ENCODE data around the gene LGALS7. TPM values are rescaled to one million over a fixed set of nuclear protein-coding genes. Genes with fewer than 3 reads are reported as not detected.

The LGALS7 gene
- total RNA-seq, 1 donor: not detected

DNA sequence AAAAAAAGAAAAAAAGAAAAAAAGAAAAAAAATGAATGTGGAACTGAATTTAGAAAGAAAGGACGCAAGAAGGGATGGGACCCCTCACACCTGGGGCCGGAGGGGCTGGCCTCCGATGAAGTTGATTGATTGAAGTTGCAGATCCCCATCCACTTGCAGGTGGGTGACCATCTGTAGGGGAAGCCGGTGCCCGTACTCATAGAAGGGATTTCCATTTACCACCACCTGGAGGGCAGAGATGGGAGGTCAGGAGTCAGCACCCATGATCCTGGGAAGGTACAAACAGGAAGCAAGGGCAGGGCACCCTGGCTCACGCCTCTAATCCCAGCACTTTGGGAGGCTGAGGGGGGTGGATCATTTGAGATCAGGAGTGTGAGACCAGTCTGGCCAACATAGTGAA is 33.1 kb upstream of the LGALS7 start:
- Histone ChIP-seq H3K4me2 (ENCODE audit: insufficient read depth, low read length) (no peak overlapping the region), H3K36me3 (ENCODE audit: insufficient read depth, low read length) (no peaks in the 10 kb centered on the region), H3K4me3 (ENCODE audit: insufficient read depth, low read length) (no peak overlapping the region)

GRCh38 chr19:38805180-38805579 is 31.9 kb upstream of the LGALS7 start:
- no peaks in the 10 kb centered on the region for H3K4me1 ChIP-seq (ENCODE audit: insufficient read depth, low read length)
- peak; percentile 79 for DNase-seq (ENCODE audit: insufficient read length, low spot score, missing footprints)
- no peaks in the 10 kb centered on the region for H4K20me1 ChIP-seq (ENCODE audit: insufficient read depth, low read length)
- no peak overlapping the region for H3K4me2 ChIP-seq (ENCODE audit: insufficient read depth, low read length)
- H3K36me3 ChIP-seq (ENCODE audit: insufficient read depth, low read length): no peaks in the 10 kb centered on the region
- H2AFZ ChIP-seq (ENCODE audit: low read length): peak overlapping the region; percentile 15
- TF ChIP-seq, protein P1, sequence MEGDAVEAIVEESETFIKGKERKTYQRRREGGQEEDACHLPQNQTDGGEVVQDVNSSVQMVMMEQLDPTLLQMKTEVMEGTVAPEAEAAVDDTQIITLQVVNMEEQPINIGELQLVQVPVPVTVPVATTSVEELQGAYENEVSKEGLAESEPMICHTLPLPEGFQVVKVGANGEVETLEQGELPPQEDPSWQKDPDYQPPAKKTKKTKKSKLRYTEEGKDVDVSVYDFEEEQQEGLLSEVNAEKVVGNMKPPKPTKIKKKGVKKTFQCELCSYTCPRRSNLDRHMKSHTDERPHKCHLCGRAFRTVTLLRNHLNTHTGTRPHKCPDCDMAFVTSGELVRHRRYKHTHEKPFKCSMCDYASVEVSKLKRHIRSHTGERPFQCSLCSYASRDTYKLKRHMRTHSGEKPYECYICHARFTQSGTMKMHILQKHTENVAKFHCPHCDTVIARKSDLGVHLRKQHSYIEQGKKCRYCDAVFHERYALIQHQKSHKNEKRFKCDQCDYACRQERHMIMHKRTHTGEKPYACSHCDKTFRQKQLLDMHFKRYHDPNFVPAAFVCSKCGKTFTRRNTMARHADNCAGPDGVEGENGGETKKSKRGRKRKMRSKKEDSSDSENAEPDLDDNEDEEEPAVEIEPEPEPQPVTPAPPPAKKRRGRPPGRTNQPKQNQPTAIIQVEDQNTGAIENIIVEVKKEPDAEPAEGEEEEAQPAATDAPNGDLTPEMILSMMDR (IDR thresholded peaks at IDR 0.05; ENCODE audit: extremely low read depth, low read depth, low read length): no peak
- H3K9me3 ChIP-seq (ENCODE audit: low read depth, low read length): no peaks in the 10 kb centered on the region
- H3K4me3 ChIP-seq (ENCODE audit: insufficient read depth, low read length): no peak overlapping the region
- H3K79me2 ChIP-seq (ENCODE audit: insufficient read depth, low read length): no peaks in the 10 kb centered on the region
- H3K27me3 ChIP-seq (ENCODE audit: insufficient read depth, low read length): no peaks in the 10 kb centered on the region
- no peak overlapping the region for H3K27ac ChIP-seq (ENCODE audit: low read depth, low read length)

More for the DNA sequence above, 33.1 kb upstream of the LGALS7 start:
- H3K79me2 ChIP-seq (ENCODE audit: insufficient read depth, low read length): no peaks in the 10 kb centered on the region
- H2AFZ ChIP-seq (ENCODE audit: low read length): no peak overlapping the region
- DNase-seq (ENCODE audit: insufficient read length, low spot score, missing footprints): no peak
- H3K9me3 ChIP-seq (ENCODE audit: low read depth, low read length): no peaks in the 10 kb centered on the region
- no peaks in the 10 kb centered on the region for H4K20me1 ChIP-seq (ENCODE audit: insufficient read depth, low read length)
- H3K4me1 ChIP-seq (ENCODE audit: insufficient read depth, low read length): no peaks in the 10 kb centered on the region
- H3K27me3 ChIP-seq (ENCODE audit: insufficient read depth, low read length): no peaks in the 10 kb centered on the region
- TF ChIP-seq, protein P1 (IDR thresholded peaks at IDR 0.05; ENCODE audit: extremely low read depth, low read depth, low read length): no peak
- no peak overlapping the region for H3K27ac ChIP-seq (ENCODE audit: low read depth, low read length)

DNA sequence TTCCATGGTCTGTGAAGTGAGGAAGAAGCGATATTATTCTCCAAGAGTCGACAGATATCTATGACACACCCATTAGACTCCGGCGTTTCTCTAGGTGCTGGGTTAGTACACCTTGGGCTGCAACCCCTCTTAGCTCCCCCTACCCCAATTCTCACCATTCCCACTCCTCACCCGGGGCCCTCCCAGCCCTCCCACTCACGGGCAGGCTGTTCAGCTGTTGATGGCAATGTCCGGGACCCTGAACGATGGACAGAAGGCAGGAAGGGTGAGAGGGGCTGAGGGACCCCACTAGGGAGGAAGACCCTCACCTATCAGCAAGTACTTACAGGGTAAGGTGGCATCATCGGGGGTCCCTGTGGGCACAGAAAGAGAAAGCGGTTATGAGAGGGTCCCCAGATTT is 30.2 kb upstream of the LGALS7 start:
- no peaks in the 10 kb centered on the region for H3K27me3 ChIP-seq (ENCODE audit: insufficient read depth, low read length)
- no peaks in the 10 kb centered on the region for H4K20me1 ChIP-seq (ENCODE audit: insufficient read depth, low read length)
- H2AFZ ChIP-seq (ENCODE audit: low read length): no peak overlapping the region
- H3K79me2 ChIP-seq (ENCODE audit: insufficient read depth, low read length): no peaks in the 10 kb centered on the region
- H3K4me1 ChIP-seq (ENCODE audit: insufficient read depth, low read length): no peaks in the 10 kb centered on the region
- no peak overlapping the region for H3K4me2 ChIP-seq (ENCODE audit: insufficient read depth, low read length)
- no peaks in the 10 kb centered on the region for H3K36me3 ChIP-seq (ENCODE audit: insufficient read depth, low read length)
- no peak overlapping the region for H3K4me3 ChIP-seq (ENCODE audit: insufficient read depth, low read length)
- DNase-seq (ENCODE audit: insufficient read length, low spot score, missing footprints): peak; percentile 71
- H3K27ac ChIP-seq (ENCODE audit: low read depth, low read length): no peak overlapping the region
- no peaks in the 10 kb centered on the region for H3K9me3 ChIP-seq (ENCODE audit: low read depth, low read length)
- TF ChIP-seq, protein P1 (IDR thresholded peaks at IDR 0.05; ENCODE audit: extremely low read depth, low read depth, low read length): no peak

DNA sequence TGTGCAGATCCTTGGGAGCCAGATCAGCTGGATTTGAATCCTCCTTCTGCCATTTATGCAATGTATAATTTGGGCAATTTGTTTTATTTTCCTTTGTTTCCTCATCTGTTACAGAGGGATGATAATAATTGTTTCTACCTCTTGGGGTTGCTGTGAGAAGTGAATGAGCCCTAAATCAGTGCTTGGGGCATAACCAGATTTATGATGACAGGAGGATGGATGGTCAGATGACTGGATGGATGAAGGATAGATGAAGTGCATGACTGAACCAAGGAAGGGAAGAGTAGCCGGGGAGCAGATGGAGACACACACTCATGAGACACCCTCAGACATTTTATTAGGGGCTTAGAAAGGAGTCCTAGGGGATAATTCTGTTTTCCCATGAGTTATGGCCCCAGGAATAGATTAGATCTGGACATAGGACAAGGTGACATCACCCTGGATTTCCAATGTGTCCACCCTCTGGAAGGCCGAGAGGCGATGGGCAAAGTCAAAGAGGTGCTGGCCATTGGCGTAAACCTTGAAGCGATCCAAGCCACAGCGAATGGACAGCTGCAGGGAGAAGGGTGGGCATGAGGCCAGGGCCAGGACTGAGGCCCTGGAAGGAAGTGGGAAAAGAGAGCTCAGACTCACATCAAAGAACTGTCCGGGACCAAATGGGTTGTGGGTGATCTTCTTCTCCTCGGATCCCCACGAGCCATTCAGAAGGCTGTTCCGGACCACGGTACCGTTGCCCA is 28.2 kb upstream of the LGALS7 start:
- H3K27me3 ChIP-seq (ENCODE audit: insufficient read depth, low read length): no peaks in the 10 kb centered on the region
- H4K20me1 ChIP-seq (ENCODE audit: insufficient read depth, low read length): no peaks in the 10 kb centered on the region
- TF ChIP-seq, protein P1 (IDR thresholded peaks at IDR 0.05; ENCODE audit: extremely low read depth, low read depth, low read length): no peak
- H3K27ac ChIP-seq (ENCODE audit: low read depth, low read length): no peak overlapping the region
- H3K4me1 ChIP-seq (ENCODE audit: insufficient read depth, low read length): no peaks in the 10 kb centered on the region
- no peaks in the 10 kb centered on the region for H3K79me2 ChIP-seq (ENCODE audit: insufficient read depth, low read length)
- no peak overlapping the region for H3K4me2 ChIP-seq (ENCODE audit: insufficient read depth, low read length)
- no peaks in the 10 kb centered on the region for H3K9me3 ChIP-seq (ENCODE audit: low read depth, low read length)
- no peak overlapping the region for H2AFZ ChIP-seq (ENCODE audit: low read length)
- no peaks in the 10 kb centered on the region for H3K36me3 ChIP-seq (ENCODE audit: insufficient read depth, low read length)
- DNase-seq (ENCODE audit: insufficient read length, low spot score, missing footprints): peak; percentile 62
- no peak overlapping the region for H3K4me3 ChIP-seq (ENCODE audit: insufficient read depth, low read length)
